ENCODE measurements around the gene TEX14. TPM values are rescaled to one million over a fixed set of nuclear protein-coding genes. Genes with fewer than 3 reads are reported as not detected.
A peak's percentile ranks its signal among the peaks of the same experiment; 100 is the strongest.

TEX14 gene
- polyA plus RNA-seq, 3 donors: 0.44 to 0.73 (median 0.70) TPM

- DNase-seq (ENCODE audit: extremely low read depth in 1 of 11, low read depth in 9 of 11, low spot score in 4 of 11): no peak
Observed at GRCh38 chr17:58626905-58627304, 64.9 kb downstream of the TEX14 start.

GRCh38 chr17:58624751-58625150 is 67.1 kb downstream of the TEX14 start:
- DNase-seq (ENCODE audit: extremely low read depth in 1 of 11, low read depth in 9 of 11, low spot score in 4 of 11): no peak

- no peak for DNase-seq (ENCODE audit: extremely low read depth in 1 of 11, low read depth in 9 of 11, low spot score in 4 of 11)
Observed at GRCh38 chr17:58621174-58621573, 70.7 kb downstream of the TEX14 start.

GRCh38 chr17:58618336-58618735 is 73.5 kb downstream of the TEX14 start:
- DNase-seq (ENCODE audit: extremely low read depth in 1 of 11, low read depth in 9 of 11, low spot score in 4 of 11): no peak

- DNase-seq (ENCODE audit: extremely low read depth in 1 of 11, low read depth in 9 of 11, low spot score in 4 of 11): no peak
Observed at GRCh38 chr17:58617563-58617962, 74.3 kb downstream of the TEX14 start.

- no peak for DNase-seq (ENCODE audit: extremely low read depth in 1 of 11, low read depth in 9 of 11, low spot score in 4 of 11)
Observed at GRCh38 chr17:58615768-58616659, 75.8 kb downstream of the TEX14 start.

DNA sequence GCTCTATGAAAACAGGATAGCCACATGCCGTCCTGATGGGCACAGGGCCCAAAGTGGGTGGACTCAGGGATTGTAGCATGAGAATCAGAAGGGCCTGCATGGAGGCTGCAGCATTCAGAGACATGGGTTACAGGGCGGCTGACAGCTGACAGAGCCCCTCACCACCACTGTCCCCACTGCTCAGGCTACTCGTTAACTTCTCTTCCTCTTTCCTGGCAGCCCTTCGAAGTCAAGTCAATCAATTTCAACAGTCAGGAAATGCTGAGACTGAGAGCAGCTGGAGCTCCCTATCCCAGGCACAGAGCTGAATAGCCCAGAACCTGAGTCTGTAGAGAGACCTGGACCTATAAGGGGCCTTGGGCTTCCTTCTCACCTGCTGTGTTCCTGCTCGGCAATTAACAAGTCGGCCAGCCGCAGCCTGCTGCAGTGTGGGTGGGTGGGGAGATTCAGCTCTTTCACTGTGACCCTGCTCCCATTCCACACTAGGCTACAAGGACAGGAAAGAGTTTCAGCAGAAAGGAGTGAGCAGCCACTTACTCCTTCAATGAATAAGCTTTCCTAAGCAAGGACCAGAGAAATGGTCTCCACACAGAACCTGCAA is 76.9 kb downstream of the TEX14 start:
- no peak for DNase-seq (ENCODE audit: extremely low read depth in 1 of 11, low read depth in 9 of 11, low spot score in 4 of 11)

- no peak for DNase-seq (ENCODE audit: extremely low read depth in 1 of 11, low read depth in 9 of 11, low spot score in 4 of 11)
Observed at GRCh38 chr17:58611331-58611730, 80.5 kb downstream of the TEX14 start.

DNA sequence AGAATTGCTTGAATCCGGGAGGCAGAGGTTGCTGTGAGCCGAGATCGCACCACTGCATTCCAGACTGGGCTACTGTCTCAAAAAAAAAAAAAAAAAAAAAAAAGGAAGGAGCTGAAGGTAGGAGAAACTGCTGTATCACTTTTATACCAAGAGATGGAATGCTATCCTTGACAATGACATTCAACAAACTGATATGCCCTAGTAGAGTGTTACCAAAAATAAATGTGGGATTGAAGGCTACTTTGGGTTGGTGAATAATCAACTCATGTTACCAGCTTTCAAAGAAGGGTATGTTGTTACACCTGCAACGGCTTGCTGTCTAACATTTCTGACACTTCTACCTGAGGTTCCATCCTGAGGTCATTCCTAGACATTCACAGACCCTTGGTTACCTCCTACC is 84.9 kb downstream of the TEX14 start:
- DNase-seq (ENCODE audit: extremely low read depth in 1 of 11, low read depth in 9 of 11, low spot score in 4 of 11): no peak

DNA sequence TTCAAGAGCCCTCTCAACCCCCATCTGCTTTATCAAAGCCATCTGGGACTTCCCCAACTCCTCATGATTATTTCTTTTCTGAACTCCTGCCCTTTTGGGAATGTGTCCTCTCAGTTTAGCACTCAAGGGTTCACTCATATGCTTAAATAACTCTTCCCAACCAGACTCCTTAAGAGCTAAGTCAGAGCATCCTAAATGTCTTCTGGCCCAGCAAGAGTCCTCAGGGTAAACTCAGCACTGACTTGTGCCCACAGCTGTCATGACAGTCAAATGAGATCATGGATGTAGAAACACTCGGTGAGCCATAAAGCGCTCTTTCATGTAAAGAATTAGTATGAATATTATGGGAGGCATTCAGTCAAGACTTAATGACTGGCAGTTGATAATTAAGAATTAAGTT is 85.9 kb downstream of the TEX14 start:
- DNase-seq (ENCODE audit: extremely low read depth in 1 of 11, low read depth in 9 of 11, low spot score in 4 of 11): no peak

- no peak for DNase-seq (ENCODE audit: extremely low read depth in 1 of 11, low read depth in 9 of 11, low spot score in 4 of 11)
Observed at GRCh38 chr17:58605470-58605869, 86.4 kb downstream of the TEX14 start.

DNA sequence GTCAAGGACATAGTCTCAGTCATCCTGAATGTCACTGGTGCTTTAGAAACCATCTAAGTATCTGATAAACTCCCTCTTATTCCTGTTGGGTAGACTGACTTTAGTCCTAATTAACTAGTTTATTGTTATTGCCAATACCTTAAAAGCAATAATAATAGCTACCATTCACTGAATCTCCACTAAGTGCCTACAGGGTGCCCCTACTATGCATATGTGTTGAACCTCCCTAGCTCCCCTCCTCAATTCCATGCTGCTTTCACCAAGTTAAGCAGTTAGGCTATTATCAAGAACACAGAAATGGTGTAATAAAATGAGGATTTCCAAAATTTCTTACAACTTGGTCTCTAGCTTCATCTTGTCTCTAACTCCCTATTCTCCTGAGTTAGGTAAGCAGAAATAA is 89.9 kb downstream of the TEX14 start:
- DNase-seq (ENCODE audit: extremely low read depth in 1 of 11, low read depth in 9 of 11, low spot score in 4 of 11): no peak

- no peak for DNase-seq (ENCODE audit: extremely low read depth in 1 of 11, low read depth in 9 of 11, low spot score in 4 of 11)
Observed at GRCh38 chr17:58597371-58597770, 94.5 kb downstream of the TEX14 start.

DNA sequence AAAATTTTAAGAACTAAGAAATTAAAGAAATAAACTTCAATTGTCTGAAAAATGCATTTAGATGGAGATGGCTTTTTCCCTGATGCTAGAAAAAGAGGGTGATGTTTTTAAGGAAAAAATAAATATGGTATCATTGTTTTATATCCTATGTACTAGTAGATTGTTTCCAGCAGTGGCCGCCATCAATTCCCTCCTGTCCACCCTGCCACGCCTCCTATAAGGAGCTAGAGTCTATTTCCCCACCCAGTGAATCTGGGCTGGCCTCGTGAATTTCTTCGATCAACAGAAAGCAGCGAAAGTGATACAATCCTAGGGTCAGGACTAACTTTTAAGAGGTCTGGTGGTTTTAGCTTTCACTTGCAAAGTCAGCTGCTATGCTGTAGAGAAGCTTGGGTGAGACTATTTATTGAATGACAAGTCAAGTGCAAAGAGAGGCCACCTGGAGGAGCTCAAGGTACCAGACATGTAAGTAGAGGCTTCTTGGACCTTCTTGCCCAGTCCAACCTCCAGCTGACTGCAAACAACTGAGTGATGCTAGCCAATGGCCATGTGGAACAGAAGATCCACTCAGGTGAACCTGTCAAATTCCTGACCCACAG is 96.6 kb downstream of the TEX14 start:
- DNase-seq (ENCODE audit: extremely low read depth in 1 of 11, low read depth in 9 of 11, low spot score in 4 of 11): peak in 1 of 11 donors; percentile 1

- DNase-seq (ENCODE audit: extremely low read depth in 1 of 11, low read depth in 9 of 11, low spot score in 4 of 11): peak in 10 of 11 donors; percentile 16 to 68 (median 35)
Observed at GRCh38 chr17:58593123-58593522, 98.7 kb downstream of the TEX14 start.

DNA sequence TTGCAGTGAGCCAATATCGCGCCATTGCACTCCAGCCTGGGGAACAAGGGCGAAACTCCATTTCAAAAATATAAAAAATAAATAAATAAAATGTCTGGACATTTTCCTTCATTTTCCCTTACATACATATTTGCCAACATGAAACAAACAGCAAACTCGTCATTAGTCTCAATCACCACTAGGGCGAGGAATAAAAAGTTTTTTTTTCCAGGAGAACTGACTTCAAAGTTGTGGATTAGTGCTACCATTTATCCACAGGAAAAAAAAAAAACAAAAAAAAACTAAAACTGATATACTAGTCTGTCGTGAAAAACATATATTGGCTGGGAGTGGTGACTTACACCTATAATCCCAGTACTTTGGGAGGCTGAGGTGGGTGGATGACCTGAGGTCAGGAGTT is 100.4 kb downstream of the TEX14 start:
- no peak for DNase-seq (ENCODE audit: extremely low read depth in 1 of 11, low read depth in 9 of 11, low spot score in 4 of 11)

- no peak for DNase-seq (ENCODE audit: extremely low read depth in 1 of 11, low read depth in 9 of 11, low spot score in 4 of 11)
Observed at GRCh38 chr17:58590377-58590776, 101.5 kb downstream of the TEX14 start.

DNA sequence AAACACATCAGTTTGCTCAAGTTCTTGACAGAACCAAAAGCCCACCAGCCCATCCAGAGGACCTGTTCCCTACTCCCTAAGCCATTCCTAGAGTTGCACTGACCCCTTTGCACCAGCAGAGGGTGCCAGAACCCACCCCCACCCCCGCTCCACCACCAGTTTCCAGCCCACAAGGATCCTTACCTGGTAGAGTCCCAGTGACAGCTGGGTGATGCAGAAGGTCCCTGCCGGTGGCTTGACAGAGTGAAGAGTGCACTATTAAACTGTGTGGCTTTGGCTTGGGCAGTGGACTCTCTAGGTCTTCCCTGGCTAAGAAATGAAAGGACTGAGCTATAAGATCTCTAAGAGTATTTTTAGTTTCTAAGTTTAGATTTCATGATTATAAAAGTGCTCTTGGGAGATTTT is 104.1 kb downstream of the TEX14 start:
- peak; percentile 19 to 40 (median 32) for DNase-seq (ENCODE audit: extremely low read depth in 1 of 11, low read depth in 9 of 11, low spot score in 4 of 11)

DNA sequence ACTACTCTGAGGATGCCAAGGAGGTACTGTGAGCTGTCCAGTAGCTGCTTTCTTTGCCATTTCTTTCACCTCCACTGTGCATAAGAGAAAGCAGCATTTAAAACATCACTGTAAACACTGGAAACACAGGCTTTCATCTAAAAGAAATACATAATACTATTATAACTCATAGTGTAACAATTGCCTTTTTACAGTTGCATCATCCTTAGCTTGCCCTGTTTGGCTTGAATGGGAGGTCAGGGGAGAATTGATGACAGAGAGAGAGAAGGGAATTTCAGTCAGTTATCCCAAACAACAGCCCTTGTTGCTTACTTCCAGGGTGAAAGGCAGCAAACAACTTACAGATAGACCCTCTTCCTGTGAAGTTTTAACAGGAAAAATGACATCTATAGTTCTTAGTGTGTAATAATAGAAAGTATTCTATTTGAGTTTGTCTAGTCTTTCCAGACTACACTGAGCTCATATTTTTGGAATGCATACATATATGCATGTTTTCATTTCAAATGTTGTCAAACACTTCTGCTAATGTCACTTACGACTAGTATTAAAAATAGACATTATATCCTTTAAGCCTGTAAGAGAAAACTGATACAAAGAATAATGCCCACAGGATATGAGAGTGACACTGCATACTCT is 105.7 kb downstream of the TEX14 start:
- no peak for DNase-seq (ENCODE audit: extremely low read depth in 1 of 11, low read depth in 9 of 11, low spot score in 4 of 11)

DNA sequence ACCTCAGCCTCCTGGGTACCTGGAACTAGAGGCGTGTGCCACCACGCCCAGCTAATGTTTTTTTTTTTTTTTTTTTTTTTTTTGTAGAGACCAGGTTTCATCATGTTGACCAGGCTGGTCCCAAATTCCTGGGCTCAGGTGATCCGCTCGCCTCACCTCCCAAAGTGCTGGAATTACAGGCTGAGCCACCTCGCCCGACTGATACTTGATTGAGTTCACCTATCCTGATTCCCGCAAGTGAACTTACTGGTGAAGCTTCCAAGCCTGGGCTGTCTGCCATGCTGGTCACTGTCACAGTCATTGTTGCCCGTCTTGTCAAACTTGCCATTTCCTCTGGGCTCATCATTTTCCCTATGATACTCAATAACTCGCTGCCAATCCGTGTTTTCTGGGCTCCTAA is 106.3 kb downstream of the TEX14 start:
- DNase-seq (ENCODE audit: extremely low read depth in 1 of 11, low read depth in 9 of 11, low spot score in 4 of 11): no peak
